Measurements from ENCODE around the gene DCTN5.

Gene DCTN5

DNA sequence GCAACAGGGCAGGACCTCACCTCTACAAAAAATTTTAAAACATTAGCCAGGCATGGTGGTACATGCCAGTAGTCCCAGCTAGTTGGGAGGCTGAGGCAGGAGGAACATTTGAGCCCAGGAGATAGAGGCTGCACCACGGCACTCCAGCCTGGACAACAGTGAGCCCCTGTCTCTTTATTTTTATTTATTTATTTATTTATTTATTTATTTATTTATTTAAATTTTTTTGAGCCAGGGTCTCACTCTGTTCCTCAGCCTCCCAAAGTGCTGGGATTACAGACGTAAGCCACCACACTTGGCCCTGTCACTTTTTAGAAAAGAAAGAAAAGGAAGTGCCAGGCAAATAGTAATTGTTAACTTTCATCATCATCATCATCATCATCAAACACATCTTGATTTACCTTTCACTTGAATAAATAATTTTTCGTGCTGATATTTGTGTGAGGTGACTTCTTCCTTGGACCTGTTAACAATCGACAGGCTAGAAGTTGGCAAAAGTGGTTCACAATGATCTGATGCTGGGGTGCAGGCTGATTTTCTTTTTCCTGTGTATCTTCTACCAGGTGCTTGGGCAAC, 6.7 kb upstream of the DCTN5 start:
- TF ChIP-seq, protein P1, sequence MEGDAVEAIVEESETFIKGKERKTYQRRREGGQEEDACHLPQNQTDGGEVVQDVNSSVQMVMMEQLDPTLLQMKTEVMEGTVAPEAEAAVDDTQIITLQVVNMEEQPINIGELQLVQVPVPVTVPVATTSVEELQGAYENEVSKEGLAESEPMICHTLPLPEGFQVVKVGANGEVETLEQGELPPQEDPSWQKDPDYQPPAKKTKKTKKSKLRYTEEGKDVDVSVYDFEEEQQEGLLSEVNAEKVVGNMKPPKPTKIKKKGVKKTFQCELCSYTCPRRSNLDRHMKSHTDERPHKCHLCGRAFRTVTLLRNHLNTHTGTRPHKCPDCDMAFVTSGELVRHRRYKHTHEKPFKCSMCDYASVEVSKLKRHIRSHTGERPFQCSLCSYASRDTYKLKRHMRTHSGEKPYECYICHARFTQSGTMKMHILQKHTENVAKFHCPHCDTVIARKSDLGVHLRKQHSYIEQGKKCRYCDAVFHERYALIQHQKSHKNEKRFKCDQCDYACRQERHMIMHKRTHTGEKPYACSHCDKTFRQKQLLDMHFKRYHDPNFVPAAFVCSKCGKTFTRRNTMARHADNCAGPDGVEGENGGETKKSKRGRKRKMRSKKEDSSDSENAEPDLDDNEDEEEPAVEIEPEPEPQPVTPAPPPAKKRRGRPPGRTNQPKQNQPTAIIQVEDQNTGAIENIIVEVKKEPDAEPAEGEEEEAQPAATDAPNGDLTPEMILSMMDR (IDR thresholded peaks at IDR 0.05; ENCODE audit: low read depth, low read length), result no peak
- no peak for DNase-seq (ENCODE audit: extremely low read depth, low read depth)

DNA sequence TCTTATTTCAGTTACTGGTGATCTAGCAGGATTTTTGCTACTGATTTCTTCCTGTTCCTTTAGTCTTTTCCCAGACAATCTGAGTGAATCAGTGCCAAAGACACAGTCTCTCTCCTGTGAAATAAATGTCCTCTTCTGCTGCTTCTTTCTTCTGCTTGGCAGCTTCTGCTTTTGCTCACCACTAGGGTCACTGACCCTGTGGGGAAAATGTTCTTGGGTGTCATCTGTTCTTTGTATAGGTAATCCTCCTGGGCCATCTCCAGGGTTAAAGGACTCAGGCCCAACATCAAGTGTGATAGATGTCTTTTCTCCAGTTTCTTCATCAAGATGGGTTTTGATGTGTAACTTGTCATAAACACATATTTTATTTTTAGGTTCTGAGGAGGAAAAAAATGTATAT, 5.3 kb upstream of the DCTN5 start:
- DNase-seq (ENCODE audit: extremely low read depth, low read depth), result no peak
- TF ChIP-seq, protein P1 (IDR thresholded peaks at IDR 0.05; ENCODE audit: low read depth, low read length), result no peak

GRCh38 chr16:23640615-23640930, 693 bp upstream of the DCTN5 start:
- TF ChIP-seq, protein P1 (IDR thresholded peaks at IDR 0.05; ENCODE audit: low read depth, low read length), result no peak
- DNase-seq (ENCODE audit: extremely low read depth, low read depth), result no peak

DNA sequence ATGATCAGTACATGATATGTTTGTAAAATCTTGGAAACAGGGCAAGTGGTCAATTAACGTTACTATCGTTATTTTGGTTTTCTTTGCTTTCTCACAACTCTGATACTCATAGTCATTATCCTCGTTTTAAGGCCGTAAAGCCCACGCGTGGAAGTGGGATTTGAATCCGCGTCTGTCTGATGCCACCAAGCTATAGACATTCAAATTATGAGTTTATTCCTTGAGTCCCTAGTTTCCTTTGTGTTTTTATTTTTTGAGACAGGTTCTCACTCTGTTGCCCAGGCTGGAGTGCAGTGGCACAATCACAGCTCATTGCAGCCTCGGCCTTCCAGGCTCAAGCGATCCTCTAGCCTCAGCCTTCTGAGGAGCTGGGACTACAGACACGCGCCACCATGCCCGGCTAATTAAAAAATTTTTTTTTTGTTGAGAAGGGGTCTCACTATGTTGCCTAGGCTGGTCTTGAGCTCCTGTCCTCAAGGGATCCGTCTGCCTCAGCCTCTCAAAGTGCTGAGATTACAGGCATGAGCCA, 1.0 kb downstream of the DCTN5 start:
- DNase-seq (ENCODE audit: extremely low read depth, low read depth), result no peak
- TF ChIP-seq, protein P1 (IDR thresholded peaks at IDR 0.05; ENCODE audit: low read depth, low read length), result no peak

GRCh38 chr16:23650674-23651416, 9.6 kb downstream of the DCTN5 start:
- TF ChIP-seq, protein P1 (IDR thresholded peaks at IDR 0.05; ENCODE audit: low read depth, low read length), result no peak
- DNase-seq (ENCODE audit: extremely low read depth, low read depth), result no peak

DNA sequence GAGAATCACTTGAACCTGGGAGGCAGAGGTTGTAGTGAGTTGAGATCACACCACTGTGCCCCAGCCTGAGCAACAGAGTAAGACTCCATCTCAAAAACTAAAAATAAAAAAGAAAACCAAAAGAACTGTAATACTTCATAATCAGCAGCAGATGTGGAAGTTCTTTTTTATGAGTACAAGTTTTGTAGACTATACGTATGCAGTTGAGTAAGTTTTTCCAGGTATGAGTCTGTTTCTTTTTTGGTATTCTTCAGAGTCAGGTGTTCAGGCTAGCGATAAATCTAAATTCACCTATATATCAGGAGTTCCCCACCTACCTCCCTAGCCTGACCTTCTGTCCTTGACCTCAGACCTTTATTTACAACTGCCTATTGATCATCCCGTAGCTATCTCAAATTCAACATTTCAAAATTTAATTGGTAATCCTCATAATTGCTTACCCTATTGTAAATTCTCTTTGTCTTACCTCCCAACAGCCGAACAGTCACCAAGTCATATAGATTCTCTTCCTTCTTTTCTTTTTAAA, 10.7 kb downstream of the DCTN5 start:
- TF ChIP-seq, protein P1 (IDR thresholded peaks at IDR 0.05; ENCODE audit: low read depth, low read length), result no peak

DNA sequence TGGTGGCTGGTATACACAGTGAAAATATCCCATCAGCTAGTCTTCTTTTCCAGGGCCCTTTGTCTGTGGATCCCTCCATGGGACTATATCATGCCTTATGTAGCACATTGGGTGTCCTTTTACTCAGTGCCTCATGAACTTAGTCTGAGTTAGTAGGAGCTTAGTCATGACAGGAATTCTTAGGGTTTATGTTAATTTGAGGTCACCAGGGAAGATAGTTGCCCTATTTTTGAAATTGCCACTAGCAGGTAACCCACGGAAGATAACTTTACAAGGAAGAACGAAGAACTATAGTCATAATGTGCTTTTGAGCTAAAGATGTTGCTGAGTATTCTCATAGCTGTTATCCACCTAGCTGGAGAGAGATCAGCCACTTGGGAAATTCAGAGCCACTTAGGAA, 22.7 kb downstream of the DCTN5 start:
- DNase-seq (ENCODE audit: extremely low read depth, low read depth), result no peak
- TF ChIP-seq, protein P1 (IDR thresholded peaks at IDR 0.05; ENCODE audit: low read depth, low read length), result no peak

More for the DNA sequence above, 10.7 kb downstream of the DCTN5 start:
- DNase-seq (ENCODE audit: extremely low read depth, low read depth), result no peak
